A673 (cell line): ENCODE data around the gene CORO2A. TPM values are rescaled to one million over a fixed set of nuclear protein-coding genes. Genes with fewer than 3 reads are reported as not detected.

Experiments
- BruUV-seq: library from RNA; stranded (reverse); fragments of 400-500 nt; replicated peaks from 2 replicates; lab custom pipeline; 2021; lab: Mats Ljungman, UMichigan
- CTCF ChIA-PET: fragments of 300-600 bp; sonication (Branson Sonifier 250); formaldehyde crosslinking; loops from one replicate; lab custom pipeline; 2022; ENCODE audit warnings: antibody characterized with exemption; lab: Charles Lee
- POLR2A ChIA-PET: fragments of 300-600 bp; sonication (Branson Sonifier 250); formaldehyde crosslinking; loops from one replicate; lab custom pipeline; 2022; ENCODE audit warnings: antibody characterized with exemption; ENCODE audit not compliant: low non-redundant PET; lab: Charles Lee
- DNase-seq: peaks from one replicate; pipeline ENCODE4 v3.0.0-alpha.2; 2015; ENCODE audit warnings: low spot score
- H3K27ac ChIP-seq: fragments of 200-600 bp; sonication (generic); 2 replicates; pipeline ENCODE4 v1.5.1; 2016; ENCODE audit warnings: mixed run types, low read depth, mild to moderate bottlenecking, mixed read lengths, antibody characterized with exemption, low read length; ENCODE audit not compliant: poor library complexity, severe bottlenecking
- H3K27me3 ChIP-seq: fragments of 200-600 bp; sonication (generic); replicated peaks from 2 replicates; pipeline ENCODE4 v1.6.1; 2017; ENCODE audit warnings: mixed run types, low read depth, mild to moderate bottlenecking, mixed read lengths, antibody characterized with exemption, low read length; ENCODE audit not compliant: insufficient read depth, poor library complexity
- H3K36me3 ChIP-seq: fragments of 200-600 bp; sonication (generic); 2 replicates; pipeline ENCODE4 v1.6.1; 2016; ENCODE audit warnings: mixed run types, mild to moderate bottlenecking, mixed read lengths, antibody characterized with exemption, low read length; ENCODE audit not compliant: insufficient read depth, poor library complexity, severe bottlenecking
- H3K4me1 ChIP-seq: fragments of 200-600 bp; sonication (generic); 2 replicates; pipeline ENCODE4 v1.6.1; 2017; ENCODE audit warnings: mixed run types, mild to moderate bottlenecking, mixed read lengths, antibody characterized with exemption, low read length; ENCODE audit not compliant: insufficient read depth, poor library complexity, severe bottlenecking
- H3K4me3 ChIP-seq: fragments of 200-600 bp; sonication (generic); 2 replicates; pipeline ENCODE4 v1.5.1; 2016; ENCODE audit warnings: low read depth, mixed run types, mild to moderate bottlenecking, mixed read lengths, low read length; ENCODE audit not compliant: poor library complexity, severe bottlenecking
- H3K9me3 ChIP-seq: fragments of 200-600 bp; sonication (generic); 2 replicates; pipeline ENCODE4 v1.6.1; 2016; ENCODE audit warnings: mixed run types, low read depth, mild to moderate bottlenecking, mixed read lengths, antibody characterized with exemption, low read length; ENCODE audit not compliant: poor library complexity, severe bottlenecking
- EZH2 ChIP-seq: fragments of 200-600 bp; sonication (generic); IDR thresholded peaks from 2 replicates; pipeline ENCODE4 v1.6.1; 2017; ENCODE audit warnings: borderline replicate concordance, low read depth, mild to moderate bottlenecking, mixed read lengths, antibody characterized with exemption, low read length; ENCODE audit not compliant: poor library complexity, severe bottlenecking
- intact Hi-C: fragments of 100-400 bp; cut with micrococcal nuclease; formaldehyde crosslinking; loops from one replicate; pipeline ENCODE4 v1.10.0; 2022; ENCODE audit not compliant: unreplicated experiment
- total RNA-seq: library from RNA; stranded (reverse); gene quantifications from 2 replicates; pipeline ENCODE4 v1.2.3, GENCODE V29; 2021
- TF ChIP-seq, protein P1 (sequence below): fragments of 300-800, 200-600 bp; sonication (generic); conservative IDR thresholded peaks from 2 replicates; pipeline ENCODE4 v1.5.1; 2017; ENCODE audit warnings: low read depth, mild to moderate bottlenecking, antibody characterized with exemption, low read length, moderate library complexity, mixed read lengths

The CORO2A gene
- total RNA-seq, 1 experiment from 2014 or later, result 0.52 TPM

DNA sequence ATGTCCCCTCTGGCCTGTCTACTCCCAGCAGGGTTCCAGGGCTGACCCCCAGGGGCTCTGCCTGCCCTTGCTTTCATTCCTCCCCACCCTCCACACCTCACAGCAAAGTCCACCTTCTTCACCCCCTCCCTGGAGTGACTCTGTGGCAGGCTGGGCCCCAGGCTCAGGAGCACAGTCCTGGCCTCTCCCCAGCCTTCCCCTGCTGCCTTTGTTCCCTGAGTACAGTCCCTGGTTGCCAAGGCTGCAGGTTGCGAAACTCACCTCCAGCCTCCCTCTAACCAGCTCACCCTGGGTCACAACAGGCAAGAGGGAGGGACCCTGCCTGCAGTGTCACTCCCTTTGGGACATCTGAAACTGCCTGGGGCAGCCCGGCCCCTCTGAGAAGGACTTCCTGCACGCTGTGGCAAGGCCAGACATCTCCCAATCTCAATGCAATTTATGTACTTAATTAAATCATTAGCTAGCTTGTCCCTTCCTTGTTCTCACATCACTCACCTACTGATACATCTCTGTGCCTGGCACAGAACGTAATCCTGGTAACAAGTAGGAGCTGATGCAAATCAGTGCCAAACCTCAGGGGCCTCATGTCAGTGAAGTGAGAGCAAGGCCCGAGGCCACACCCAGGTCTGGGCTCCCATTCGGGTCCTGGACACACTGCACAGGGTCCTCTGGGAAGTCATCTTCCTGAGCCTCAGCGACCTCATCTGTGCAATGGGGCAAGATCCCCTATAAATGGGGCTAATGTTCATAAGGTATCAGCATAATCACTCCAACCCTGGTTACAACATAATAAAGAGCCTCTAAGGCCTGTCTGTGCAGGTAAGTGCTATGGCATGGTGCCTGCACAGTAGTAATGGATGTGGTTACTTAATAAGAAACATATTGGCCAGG, 46.1 kb downstream of the CORO2A start:
- no peaks in the 10 kb centered on the region for H3K27me3 ChIP-seq
- CTCF ChIA-PET, result no interaction called here
- no peak for DNase-seq
- no TSS peak for BruUV-seq
- no peak overlapping the region for H3K4me3 ChIP-seq
- intact Hi-C loops, result no loop called here
- TF ChIP-seq EZH2, result no peak
- TF ChIP-seq, protein P1, sequence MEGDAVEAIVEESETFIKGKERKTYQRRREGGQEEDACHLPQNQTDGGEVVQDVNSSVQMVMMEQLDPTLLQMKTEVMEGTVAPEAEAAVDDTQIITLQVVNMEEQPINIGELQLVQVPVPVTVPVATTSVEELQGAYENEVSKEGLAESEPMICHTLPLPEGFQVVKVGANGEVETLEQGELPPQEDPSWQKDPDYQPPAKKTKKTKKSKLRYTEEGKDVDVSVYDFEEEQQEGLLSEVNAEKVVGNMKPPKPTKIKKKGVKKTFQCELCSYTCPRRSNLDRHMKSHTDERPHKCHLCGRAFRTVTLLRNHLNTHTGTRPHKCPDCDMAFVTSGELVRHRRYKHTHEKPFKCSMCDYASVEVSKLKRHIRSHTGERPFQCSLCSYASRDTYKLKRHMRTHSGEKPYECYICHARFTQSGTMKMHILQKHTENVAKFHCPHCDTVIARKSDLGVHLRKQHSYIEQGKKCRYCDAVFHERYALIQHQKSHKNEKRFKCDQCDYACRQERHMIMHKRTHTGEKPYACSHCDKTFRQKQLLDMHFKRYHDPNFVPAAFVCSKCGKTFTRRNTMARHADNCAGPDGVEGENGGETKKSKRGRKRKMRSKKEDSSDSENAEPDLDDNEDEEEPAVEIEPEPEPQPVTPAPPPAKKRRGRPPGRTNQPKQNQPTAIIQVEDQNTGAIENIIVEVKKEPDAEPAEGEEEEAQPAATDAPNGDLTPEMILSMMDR, result no peak
- H3K4me1 ChIP-seq, result no peaks in the 10 kb centered on the region
- no peak overlapping the region for H3K27ac ChIP-seq
- POLR2A ChIA-PET, result no interaction called here
- H3K9me3 ChIP-seq, result no peaks in the 10 kb centered on the region
- no peaks in the 10 kb centered on the region for H3K36me3 ChIP-seq

DNA sequence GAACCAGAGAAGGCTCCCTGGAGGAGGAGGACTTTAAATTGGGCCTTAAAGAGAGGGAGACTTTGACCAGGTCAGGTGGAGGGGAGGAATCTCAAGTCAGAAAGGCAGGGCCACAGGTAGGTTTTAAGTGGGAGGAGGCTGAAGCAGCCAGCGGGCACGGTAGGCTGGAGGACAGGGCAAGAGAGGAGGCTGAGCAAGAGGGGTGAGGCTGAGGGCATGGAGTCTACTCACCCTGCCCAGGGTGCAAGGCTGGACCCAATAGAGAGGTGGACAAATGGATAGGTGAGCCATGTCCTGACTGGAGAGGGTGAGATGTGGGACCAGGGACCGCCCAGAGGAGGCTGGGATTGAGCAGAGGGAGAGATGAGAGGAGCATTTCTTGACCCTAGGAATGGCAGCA, 47.8 kb downstream of the CORO2A start:
- CTCF ChIA-PET, result no interaction called here
- no peaks in the 10 kb centered on the region for H3K9me3 ChIP-seq
- no peak for TF ChIP-seq EZH2
- TF ChIP-seq, protein P1, result no peak
- H3K4me3 ChIP-seq, result no peak overlapping the region
- no TSS peak for BruUV-seq
- POLR2A ChIA-PET, result no interaction called here
- intact Hi-C loops, result no loop called here
- H3K27me3 ChIP-seq, result no peaks in the 10 kb centered on the region
- H3K36me3 ChIP-seq, result no peaks in the 10 kb centered on the region
- no peak overlapping the region for H3K27ac ChIP-seq
- H3K4me1 ChIP-seq, result no peaks in the 10 kb centered on the region
- no peak for DNase-seq

DNA sequence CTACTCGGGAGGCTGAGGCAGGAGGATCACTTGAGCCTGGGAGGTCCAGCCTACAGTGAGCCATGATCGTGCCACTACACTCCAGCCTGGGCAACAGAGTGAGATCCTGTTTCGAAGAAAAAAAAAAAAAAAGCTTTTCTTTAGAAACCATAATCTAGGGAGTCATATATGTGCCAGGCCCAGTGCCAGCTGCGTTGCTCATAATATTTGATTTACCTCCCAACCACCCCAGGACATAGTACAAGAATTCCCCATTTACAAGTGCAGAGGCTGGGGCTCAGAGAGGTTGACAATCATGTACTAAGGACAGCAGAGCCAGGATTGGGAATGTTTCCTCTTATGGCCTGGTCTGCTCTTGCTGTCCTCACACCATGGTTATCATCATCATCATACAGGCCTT, 48.4 kb downstream of the CORO2A start:
- Histone ChIP-seq H3K4me1 (no peaks in the 10 kb centered on the region), H3K27ac (no peak overlapping the region), H3K4me3 (no peak overlapping the region), H3K9me3 (no peaks in the 10 kb centered on the region), H3K27me3 (no peaks in the 10 kb centered on the region), H3K36me3 (no peaks in the 10 kb centered on the region)
- intact Hi-C loops, result no loop called here
- POLR2A ChIA-PET, result no interaction called here
- CTCF ChIA-PET, result interaction anchor here (0.7 kb wide), 1 partner anchor 54 kb away, joined by 3 read pairs; no protein-coding TSS in a partner anchor
- TF ChIP-seq, protein P1, result no peak
- TF ChIP-seq EZH2, result no peak
- BruUV-seq, result no TSS peak
- DNase-seq, result no peak
